ELF-1 (cell line): ENCODE measurements around the gene IGSF11.
A peak's percentile ranks its signal among the peaks of the same experiment; 100 is the strongest.
"Not testable (repeated sequence)": the region's sequence is repeated elsewhere in the genome, so short reads cannot be mapped to it uniquely, and the experiment has no call there.

Experiments
- DNase-seq: peaks from one replicate; pipeline ENCODE4 v3.0.0-alpha.2; 2016; ENCODE audit warnings: low read depth, low spot score

Gene IGSF11

GRCh38 chr3:119034256-119035013 lies at the start of gene IGSF11:
Gene IGSF11, minus strand, starts transcription at chr3:119034846. Its CDS starts 264 bp downstream, at chr3:119034582.
- peak; percentile 83 for DNase-seq

DNA sequence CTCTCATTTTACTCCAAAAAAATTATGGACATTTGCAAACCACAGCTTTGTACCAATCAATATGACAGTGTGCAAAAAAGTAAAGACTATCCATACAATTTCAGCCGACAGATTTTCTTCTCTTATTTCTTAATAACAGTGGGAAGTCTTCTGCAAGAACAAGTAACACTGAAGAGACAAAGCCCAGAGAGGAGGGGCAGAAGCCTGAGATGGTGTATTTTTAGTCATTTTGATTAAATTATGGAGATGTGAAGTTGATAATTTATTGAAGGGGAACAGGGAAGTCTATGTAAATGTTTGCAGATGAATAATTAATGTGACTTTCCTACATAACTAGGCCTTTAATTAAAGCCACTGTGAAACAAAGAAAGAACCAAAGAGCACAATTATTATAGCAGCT lies 45.7 kb upstream of the IGSF11 start:
- no peak for DNase-seq

DNA sequence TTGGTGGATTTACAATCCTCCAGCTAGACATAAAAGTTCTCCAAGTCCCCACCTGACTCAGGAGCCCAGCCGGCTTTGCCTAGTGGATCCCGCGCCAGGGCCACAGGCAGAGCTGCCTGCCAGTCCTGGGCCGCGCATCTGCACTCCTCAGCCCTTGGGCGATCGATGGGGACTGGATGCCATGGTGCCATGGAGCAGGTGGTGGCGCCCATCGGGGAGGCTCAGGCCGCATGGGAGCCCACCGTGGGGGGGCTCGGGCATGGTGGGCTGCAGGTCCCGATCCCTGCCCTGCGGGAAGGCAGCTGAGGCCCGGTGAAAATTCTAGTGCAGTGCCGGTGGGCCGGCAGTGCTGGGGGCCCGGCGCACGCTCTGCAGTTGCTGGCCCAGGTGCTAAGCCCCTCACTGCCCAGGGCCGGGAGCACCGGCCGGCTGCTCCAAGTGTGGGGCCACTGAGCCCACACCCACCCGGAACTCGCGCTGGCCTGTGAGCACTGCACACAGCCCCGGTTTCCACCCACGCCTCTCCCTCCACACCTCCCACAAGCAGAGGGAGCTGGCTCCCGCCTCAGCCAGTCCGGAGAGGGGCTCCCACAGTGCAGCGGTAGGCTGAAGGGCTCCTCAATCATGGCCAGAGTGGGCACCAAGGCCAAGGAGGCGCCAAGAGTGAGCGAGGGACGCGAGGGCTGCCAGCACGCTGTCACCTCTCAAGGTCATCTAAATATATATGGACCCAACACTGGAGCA lies 38.8 kb upstream of the IGSF11 start:
- DNase-seq = no peak

GRCh38 chr3:119072451-119072850 lies 37.8 kb upstream of the IGSF11 start:
- not testable (repeated sequence) for DNase-seq

- no peak for DNase-seq
Observed at GRCh38 chr3:119069725-119070124, 35.1 kb upstream of the IGSF11 start.

DNA sequence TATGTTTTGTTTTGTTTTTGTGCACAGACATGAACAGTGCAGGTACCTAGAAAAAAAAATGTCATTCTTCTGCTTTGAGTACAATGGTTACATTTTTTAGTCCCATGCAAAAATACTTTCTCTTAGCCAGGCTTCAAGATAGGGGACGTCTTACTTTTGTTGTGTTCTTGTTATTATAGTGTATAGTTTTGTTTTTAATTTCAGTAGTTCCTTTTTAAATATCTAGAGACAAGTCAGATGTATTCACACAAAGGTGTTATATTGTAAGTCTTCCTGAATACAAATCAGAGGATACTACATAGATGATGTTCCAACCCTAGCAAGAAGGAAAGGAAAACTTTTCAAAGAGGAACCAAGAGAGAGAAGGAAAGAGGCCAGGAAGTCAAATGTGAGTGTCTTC lies 28.8 kb upstream of the IGSF11 start:
- no peak for DNase-seq

GRCh38 chr3:119062892-119063291 lies 28.2 kb upstream of the IGSF11 start:
- no peak for DNase-seq

- no peak for DNase-seq
Observed at GRCh38 chr3:119044593-119044992, 9.9 kb upstream of the IGSF11 start.

GRCh38 chr3:119042162-119042561 lies 7.5 kb upstream of the IGSF11 start:
- DNase-seq = peak; percentile 58

DNA sequence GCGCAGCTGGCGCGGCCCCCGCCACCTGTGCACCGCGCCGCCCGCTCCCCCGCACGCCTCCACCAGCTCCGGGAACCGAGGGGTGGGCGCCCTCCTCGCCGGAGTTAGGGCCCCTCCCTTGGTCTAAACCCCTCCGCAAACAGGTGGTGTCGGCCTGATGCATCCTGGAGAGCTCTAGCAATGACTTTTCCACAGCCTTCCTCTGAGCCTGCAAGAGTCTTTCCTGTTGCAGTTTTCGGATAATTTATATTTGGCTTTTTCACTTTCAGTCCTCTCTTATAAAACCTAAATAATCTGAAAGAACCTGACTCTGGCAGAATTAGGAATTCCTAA lies 334 bp upstream of the IGSF11 start:
- no peak for DNase-seq

DNA sequence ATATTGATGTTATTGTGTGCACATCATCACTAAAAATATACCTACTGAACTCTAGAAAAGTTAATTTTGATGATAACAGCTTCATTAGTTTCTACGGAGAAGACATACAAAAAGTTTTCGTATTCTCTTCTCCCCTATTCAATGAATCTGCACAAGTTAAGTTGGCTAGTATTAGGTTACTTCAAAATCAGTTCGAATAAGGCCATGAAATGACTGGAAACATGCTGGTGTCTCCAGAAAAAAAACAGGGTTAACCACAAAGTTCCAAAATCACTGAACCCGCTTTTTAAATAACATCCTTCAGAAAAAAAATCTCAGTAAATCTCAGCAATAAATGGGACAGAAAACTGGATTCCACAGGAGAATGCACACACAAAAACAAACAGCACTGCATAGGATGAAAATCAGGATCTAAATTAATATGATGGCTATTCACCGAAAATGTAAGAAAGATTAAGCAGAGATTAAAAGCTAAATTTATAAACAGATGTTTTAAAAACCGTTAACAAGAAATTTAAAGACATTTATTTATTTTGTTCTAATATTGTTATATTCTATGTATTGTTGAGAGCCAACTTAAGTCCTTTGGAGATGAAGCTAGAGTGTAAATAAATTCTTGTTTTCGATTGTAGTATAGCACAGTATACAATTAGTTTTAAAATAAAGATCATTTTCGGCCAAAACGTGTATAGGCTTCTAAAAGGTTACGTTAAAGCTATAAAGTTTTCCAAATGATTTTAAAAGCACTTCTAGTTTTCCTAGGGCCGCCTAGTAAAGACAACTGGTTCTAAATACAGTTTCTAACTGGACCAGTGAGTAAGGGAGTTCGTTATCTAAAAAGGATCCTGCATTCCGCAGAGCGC lies 1.0 kb downstream of the IGSF11 start:
- no peak for DNase-seq

GRCh38 chr3:119025171-119025795 lies 9.4 kb downstream of the IGSF11 start:
- DNase-seq = no peak

GRCh38 chr3:119019767-119020518 lies 14.7 kb downstream of the IGSF11 start:
- no peak for DNase-seq

- DNase-seq = no peak
Observed at GRCh38 chr3:119018690-119019463, 15.8 kb downstream of the IGSF11 start.

- no peak for DNase-seq
Observed at GRCh38 chr3:119015942-119016341, 18.7 kb downstream of the IGSF11 start.

DNA sequence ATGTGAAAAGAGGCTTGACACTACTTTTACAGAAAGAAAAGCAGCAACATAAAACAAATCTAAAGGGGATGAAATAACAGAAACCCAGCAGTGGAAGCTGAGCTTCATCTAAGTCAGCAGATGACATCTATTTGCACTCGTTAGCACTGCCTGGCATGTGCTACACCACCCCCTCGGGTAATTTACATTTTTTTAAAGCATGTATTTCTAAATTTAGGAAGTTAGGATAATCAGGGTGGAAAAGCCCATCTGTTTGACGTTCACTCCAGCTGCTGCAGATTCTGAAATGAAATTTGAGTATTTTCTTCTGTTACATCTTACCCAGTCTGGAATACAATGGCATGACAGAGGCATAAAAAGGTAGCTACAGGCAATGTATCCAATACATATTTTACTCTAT lies 20.7 kb downstream of the IGSF11 start:
- no peak for DNase-seq

DNA sequence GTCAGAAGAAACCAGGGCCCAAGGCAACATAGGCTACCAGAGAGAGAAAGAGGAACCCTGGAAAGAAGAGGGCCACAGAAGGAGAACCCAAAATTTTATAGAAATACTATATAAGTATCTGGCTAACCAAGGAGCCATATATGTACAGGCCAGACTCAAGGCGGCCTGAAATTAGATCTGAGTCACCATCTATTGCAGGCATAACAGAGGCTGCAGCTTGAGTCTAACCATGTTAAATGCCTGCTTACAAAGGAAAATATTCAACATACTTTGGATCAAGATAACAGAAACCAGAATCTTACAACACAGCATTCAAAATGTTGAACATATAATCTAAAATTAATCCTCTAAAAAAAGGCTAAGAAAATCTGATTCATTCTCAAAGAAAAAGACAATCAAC lies 23.1 kb downstream of the IGSF11 start:
- no peak for DNase-seq

GRCh38 chr3:118997190-118997589 lies 37.5 kb downstream of the IGSF11 start:
- DNase-seq = no peak

GRCh38 chr3:118991775-118992174 lies 42.9 kb downstream of the IGSF11 start:
- DNase-seq = no peak

DNA sequence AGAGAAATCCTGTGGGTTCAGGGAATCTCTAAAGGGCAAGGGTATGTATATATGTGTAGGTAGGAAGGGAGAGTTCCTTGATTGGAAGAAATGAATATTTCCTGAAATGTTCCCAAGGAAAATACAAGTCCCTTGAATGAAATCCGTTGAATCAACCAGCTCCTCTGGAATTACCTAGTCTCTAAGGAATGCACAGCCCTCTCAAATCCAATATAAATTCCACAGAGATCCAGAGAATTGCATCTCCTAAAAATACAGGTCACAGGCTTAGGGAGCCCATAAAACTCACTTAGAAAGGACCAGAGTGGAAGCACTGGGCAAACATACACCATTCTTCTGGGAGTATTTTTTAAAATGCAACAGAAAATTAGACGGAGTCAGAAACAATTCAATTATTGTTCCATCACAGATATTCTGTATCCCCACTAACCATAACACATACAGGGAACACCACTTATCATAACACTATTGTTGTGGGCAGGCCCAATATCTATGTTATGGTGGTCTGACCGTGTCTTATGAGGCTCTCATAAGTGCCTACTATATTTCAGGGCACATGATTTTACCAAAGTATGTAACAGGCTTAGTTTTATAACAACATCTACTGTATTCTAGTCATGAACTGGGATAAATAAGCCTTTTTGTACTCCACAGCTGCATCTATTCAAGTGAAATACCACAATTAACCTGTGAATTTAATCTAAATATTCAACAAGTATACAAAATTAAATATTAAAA lies 43.7 kb downstream of the IGSF11 start:
- no peak for DNase-seq
